Endometrium (tissue), 2 donors: ENCODE data around the gene ACP2.
"Not testable (repeated sequence)": the region's sequence is repeated elsewhere in the genome, so short reads cannot be mapped to it uniquely, and the experiment has no call there.

Experiments used
- FAIRE-seq: peaks from 2 replicates; lab custom pipeline; 2012; peaks lifted over from hg19 to GRCh38; lab: Jason Lieb, UNC
- donor health status: control.
- donor health status: control.

Gene ACP2

GRCh38 chr11:47243454-47243853 is 5.2 kb downstream of the ACP2 start:
- no peak for FAIRE-seq

- FAIRE-seq, result no peak
Observed at GRCh38 chr11:47242596-47243192, 5.9 kb downstream of the ACP2 start.

GRCh38 chr11:47241841-47242301 is 6.7 kb downstream of the ACP2 start:
- FAIRE-seq, result no peak

DNA sequence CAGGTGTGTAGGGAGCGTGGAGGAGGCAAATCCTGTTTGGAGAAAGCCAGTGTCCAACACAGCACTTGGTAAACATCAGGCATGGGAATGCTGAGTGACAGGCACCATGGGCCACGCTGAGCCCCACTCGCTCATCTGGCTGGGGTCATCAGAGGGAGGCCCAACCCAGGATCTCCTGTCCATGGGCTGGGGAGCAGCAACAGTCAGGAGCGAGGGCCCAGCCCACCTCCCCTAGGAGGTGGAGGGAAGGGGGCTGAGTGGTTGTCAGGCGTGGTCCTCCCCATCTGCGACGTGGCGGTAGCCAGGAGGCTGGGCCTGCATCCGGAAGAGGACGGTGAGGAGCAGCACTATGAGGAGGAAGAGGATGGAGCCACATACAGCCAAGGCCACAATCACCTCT is 8.8 kb downstream of the ACP2 start:
- FAIRE-seq, result no peak

DNA sequence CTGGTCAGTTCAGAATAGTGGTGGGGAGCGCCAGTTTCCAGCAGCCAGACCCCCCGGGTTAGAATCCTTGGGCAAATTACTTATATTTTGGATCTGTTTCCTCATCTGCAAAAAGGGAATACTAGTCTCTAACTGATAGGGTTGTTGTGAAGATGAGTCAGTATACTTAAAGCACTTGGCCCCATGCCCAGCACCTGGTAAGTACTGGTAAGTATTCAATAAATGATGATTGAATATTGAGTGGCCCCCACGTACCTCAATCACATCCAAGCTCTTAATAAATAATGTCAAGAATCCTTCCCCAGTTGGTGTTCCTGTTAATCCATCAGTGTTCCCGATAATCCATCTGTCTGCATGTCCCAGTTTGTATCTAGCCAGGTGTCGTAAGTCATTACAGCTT is 12.1 kb downstream of the ACP2 start:
- FAIRE-seq, result no peak

GRCh38 chr11:47235163-47235562 is 13.5 kb downstream of the ACP2 start:
- FAIRE-seq, result no peak

DNA sequence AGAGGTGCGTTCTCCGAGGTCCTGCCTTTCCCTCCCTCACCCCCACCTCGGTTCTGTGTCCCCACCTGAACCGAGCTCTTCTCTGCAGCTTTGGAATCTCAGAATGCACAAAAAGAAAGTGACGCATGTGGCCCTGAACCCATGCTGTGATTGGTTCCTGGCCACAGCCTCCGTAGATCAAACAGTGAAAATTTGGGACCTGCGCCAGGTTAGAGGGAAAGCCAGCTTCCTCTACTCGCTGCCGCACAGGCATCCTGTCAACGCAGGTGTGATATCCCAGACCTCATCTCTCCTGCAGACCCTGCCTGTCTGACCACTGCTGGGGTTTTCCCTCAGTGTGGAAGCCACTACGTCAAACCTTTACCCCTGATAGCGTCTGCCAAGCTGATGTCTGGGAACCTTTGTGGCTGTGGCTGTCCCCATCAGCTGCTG is 13.9 kb downstream of the ACP2 start:
- no peak for FAIRE-seq

- FAIRE-seq, result no peak
Observed at GRCh38 chr11:47233989-47234668, 14.5 kb downstream of the ACP2 start.

DNA sequence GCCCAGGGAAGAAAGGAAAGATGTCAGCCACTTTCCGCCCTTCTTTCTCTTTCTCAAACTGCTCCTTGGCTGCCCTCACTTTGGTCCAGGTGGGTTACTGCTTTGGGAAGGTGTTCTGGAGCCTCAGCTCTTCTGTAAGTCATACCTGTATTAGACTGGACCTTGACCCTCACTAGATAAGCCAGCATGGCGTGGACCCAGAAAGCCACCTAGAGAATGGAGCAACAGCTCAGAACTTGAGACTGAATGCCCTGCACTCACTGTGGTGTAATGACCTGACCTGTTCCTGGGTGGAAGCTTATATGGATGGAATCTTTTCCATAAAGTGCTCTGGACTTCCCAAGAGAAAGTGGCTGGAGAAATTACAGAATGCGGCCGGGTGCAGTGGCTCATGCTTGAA is 15.6 kb downstream of the ACP2 start:
- no peak for FAIRE-seq

DNA sequence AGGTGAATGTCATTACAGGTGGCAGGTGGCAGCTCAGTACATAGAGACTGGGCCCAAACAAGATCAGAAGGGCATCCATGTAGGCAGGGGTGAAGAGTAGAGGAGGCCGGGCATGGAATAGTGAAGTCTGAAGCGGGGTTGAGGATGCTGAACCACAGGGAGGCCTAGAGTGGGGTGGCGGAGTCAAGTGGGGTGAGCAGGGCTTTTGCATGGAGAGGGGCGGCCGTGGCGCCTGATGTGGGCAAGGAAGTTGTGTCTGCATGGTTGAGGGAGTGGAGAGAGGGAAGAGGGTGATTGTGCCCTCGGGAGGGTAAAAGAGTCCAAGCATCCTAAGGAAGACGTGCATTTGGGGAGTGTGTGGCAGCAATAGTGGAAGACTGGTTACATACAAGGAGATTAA is 19.5 kb downstream of the ACP2 start:
- no peak for FAIRE-seq

DNA sequence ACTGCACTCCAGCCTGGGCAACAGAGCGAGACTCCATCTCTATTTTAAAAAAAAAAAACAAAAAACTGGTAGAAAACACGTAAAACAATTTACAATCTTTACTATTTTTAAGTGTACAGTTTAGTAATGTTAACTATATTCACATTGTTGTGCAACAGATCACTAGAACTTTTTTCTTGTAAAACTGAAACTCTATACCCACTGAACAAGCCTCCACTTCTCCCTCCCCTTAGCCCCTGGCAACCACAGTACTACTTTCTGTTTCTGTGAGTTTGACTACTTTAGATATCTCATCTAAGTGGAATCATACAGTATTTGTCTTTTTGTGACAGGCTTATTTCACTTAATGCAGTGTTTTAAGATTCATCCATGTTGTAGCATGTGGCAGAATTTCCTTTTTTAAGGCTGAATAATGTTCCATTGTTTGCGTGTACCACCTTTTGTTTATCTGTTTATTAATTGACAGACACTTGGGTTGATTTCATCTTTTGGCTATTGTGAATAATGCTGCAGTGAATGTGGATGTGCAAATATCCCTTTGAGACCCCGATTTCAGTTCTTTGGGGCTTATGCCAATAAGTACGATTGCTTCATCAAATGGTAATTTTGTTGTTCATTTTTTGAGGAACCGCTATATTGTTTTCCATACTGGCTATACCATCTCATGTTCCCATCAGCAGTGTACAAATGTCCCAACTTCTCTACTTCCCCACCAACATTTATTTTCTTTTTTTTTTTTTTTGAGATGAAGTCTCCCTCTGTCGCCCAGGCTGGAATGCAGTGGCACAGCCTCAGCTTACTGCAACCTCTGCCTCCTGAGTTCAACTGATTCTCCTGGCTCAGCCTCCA is 22.8 kb downstream of the ACP2 start:
- no peak for FAIRE-seq

DNA sequence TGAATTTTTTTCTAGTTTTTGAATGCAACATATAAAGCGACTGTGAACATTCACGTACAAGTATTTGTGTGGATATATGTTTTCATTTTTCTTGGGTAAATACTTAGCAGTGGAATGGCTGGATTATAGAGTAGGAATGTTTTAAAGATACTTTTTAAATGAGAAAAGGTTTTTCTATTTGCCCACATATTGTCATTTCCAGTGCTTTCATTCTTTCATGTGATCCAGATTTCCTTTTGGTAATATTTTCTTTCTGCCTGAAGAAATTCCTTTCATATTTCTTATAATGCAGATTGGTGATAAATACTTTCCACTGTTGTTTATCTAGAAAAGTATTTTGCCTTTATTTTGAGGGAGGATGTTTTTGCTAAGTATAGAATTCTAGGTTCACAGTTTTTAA is 25.9 kb downstream of the ACP2 start:
- FAIRE-seq, result no peak

DNA sequence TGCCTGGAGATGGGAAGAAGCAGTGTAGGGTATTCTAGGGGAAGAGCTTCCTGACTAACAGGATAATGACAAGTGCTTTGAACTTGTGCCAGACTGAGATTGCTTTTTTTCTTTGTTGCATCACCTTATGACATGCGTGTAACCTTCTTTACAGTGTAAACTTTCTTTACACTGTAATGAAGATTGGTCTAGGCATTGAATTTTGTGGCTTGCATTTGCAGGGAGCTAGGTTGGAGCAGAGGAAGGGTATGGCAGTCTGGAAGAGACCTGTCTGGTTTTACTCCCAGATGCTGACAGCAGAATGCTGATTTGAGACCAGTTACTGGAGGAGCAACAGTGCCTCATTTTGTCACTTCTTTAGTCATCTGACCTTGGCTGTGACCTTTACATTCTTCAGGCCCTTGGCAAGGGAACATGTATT is 28.2 kb downstream of the ACP2 start:
- FAIRE-seq, result no peak

GRCh38 chr11:47216121-47216798 is 32.4 kb downstream of the ACP2 start:
- no peak for FAIRE-seq

- no peak for FAIRE-seq
Observed at GRCh38 chr11:47215366-47215910, 33.2 kb downstream of the ACP2 start.

DNA sequence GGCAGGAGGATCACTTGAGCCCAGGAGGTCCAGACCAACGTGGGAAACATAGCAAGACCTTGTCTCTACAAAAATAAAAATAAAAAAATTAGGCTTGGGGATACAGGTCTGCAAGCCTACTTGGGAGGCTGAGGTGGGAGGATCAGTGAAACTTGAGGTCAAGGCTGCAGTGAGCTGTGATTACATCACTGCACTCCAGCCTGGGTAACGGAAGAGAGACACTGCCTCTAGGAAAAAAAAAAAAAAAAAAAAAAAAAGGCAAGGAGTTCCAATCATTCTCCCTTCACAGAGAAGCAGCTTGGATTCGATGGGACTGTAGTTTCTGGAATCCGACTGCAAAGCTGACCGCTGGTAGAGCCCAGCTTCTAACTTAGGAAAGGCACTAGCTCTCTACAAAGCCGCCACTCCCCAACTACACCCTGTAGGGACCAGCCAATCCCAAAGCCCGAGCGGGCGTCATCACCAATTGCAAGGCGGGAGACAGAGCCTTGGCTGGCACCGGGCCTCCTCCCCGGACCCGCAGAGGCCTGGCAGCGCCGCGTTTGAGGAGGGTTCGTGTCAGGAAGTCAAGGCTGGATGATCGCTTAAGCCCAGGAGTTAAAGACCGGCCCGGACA is 34.6 kb downstream of the ACP2 start:
- no peak for FAIRE-seq

GRCh38 chr11:47212938-47213337 is 35.7 kb downstream of the ACP2 start:
- FAIRE-seq, result no peak

GRCh38 chr11:47208628-47209027 is 40.0 kb downstream of the ACP2 start:
- FAIRE-seq, result no peak

DNA sequence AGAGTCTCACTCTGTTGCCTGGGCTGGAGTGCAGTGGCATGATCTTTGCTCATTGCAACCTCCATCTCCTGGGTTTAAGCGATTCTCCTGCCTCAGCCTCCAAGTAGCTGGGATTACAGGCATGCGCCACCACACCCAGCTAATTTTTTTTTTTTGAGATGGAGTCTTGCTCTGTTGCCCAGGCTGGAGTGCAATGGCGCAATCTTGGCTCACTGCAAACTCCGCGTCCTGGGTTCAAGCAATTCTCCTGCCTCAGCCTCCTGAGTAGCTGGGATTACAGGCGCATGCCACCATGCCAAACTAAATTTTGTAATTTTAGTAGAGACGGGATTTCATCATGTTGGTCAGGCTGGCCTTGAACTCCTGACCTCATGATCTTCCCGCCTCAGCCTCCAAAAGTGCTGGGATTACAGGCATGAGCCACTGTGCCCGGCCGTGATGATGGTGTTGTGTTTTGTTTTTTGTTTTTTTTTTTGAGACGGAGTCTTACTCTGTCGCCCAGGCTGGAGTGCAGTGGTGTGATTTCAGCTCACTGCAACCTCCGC is 40.5 kb downstream of the ACP2 start:
- not testable (repeated sequence) for FAIRE-seq

GRCh38 chr11:47207459-47207858 is 41.2 kb downstream of the ACP2 start:
- no peak for FAIRE-seq

DNA sequence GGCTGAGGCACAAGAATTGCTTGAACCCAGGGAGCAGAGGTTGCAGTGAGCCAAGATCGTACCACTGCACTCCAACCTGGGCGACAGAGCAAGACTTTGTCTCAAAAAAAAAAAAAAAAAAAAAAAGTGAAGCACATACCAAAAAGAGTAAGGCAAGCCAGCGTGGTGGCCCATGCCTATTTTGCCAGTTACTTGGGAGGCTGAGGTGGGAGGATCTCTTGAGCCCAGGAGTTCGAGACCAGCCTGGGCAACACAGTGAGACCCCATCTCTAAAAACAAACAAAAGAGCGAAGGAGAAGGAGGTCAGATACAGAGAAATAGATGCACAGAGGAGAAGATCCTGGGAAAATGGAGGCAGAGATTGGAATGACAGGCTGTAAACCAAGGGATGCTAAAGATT is 42.0 kb downstream of the ACP2 start:
- not testable (repeated sequence) for FAIRE-seq

- no peak for FAIRE-seq
Observed at GRCh38 chr11:47204637-47204989, 44.0 kb downstream of the ACP2 start.
